HG02759 (cell line): ENCODE measurements around the gene NOD1.
"Not testable (repeated sequence)": the region's sequence is repeated elsewhere in the genome, so short reads cannot be mapped to it uniquely, and the experiment has no call there.

Experiments
- ATAC-seq: cut with Tn5 transposase; IDR thresholded peaks from one replicate; pipeline ENCODE4 v1.9.1; 2021; ENCODE audit warnings: mild to moderate bottlenecking, moderate library complexity; ENCODE audit not compliant: unreplicated experiment

The NOD1 gene

DNA sequence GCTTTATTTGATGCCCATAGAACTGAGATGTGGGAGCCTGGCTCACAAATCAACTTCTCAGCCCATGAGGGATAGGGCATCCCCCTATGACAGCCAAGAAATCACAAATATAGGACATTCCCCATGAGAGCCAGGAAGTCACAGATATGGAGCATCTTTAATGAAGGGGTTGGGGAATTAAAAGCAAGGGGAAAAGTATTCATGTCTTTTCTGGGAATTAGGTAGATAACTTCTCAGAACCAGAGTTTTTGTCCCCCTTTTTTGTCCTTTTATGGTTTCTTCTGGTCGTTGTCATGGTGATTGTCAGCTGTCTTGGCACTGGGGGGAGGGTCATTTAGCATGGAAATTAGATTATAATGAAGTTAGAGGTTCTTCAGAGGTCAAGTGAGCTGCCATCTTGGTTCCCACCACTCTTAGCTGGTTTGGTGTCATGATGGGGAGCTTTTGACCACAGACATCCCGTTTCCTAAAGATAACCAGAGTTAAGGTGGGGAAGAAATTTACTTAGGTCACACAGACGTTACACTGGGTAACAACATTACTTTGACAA, 56.9 kb downstream of the NOD1 start:
- no peak for ATAC-seq

DNA sequence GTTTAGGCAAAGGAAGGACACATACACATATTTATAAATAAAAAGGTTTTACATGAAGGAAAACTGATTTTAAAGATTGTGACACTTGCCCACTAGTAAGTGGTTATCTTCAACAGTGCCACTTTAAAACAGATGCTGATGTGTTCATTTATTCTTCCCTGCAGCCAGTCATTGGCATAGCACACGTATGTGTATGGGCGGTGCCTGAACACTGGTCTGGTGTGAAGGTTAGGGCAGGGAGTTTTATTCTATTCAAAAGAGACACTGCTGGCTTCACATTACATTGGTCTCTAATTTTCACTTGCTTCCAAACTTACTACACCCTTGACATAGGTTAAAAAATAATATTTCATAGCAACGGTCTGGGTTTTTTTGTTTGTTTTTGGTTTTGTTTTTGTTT, 57.9 kb downstream of the NOD1 start:
- no peak for ATAC-seq

DNA sequence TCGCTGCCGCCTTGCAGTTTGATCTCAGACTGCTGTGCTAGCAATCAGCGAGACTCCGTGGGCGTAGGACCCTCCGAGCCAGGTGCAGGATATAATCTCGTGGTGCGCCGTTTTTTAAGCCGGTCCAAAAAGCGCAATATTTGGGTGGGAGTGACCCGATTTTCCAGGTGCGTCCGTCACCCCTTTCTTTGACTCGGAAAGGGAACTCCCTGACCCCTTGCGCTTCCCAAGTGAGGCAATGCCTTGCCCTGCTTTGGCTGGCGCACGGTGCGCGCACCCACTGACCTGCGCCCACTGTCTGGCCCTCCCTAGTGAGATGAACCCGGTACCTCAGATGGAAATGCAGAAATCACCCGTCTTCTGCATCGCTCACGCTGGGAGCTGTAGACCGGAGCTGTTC, 58.5 kb downstream of the NOD1 start:
- not testable (repeated sequence) for ATAC-seq

DNA sequence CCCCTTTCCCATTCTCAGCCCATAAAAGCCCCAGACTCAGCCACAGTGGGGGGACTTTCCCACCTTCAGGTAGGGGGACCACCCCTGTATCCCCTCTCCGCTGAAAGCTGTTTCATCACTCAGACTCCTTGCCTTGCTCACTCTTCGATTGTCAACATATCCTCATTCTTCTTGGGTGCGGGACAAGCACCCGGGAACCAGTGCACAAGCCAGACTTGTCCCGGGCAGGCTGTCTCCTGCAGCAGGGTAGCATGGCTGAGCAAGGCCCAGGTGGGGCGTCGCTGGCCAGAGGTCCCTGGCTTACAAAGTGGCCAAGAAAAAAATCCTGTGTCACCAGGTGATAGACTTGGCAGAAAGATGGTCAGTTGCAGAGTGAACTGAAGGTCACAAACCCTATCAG, 64.7 kb downstream of the NOD1 start:
- no peak for ATAC-seq

DNA sequence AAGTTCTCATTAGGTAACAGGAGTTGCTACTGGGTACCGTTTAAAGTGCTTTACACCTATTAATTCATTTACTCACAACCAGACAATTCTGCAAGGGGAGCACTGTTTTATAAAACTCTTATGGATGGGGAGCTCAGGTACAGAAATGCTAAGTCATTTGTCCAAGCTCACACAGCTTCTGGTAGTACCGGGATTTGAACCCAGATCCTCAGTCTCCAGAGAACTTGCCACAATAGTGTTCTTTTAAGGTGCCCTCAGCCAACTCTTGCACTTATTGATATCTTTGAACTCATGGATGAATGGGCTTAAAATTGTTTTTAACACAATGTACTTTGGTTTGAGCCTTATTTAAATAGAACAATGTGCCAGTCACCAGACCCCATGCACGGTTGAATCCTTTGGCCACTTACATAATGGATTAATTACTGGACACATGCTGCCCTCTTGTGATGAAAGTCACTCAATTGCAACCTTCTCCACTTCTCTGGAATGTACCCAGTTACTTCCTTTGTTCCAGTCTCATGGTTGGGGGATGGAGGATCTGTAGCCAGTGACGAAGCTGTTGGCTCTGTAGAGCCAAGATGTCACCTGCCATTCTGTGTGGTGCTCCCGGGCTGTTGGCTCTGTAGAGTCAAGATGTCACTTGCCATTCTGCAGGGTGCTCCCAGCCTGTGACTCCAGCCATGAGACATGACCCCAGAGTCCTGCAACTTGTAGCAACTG, 65.6 kb downstream of the NOD1 start:
- no peak for ATAC-seq

DNA sequence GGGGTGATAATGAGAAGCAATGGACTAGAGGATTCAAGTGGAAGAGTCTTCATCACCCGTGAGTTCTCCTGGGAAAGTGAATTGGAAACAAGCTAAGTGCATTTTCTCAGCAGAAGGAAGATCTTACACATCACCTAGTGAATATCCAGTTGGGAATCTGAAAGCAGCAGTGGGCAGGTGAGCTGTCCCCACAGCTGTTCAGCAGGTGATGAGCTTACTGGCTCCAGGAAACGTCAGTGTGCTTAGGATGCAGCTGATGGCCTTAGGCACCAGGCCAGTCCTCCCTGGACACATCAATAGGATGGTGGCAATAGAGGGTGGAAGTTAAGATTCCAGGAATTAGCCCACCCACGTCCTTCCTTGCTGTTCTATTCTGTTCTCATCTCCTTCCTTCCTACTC, 66.7 kb downstream of the NOD1 start:
- no peak for ATAC-seq

DNA sequence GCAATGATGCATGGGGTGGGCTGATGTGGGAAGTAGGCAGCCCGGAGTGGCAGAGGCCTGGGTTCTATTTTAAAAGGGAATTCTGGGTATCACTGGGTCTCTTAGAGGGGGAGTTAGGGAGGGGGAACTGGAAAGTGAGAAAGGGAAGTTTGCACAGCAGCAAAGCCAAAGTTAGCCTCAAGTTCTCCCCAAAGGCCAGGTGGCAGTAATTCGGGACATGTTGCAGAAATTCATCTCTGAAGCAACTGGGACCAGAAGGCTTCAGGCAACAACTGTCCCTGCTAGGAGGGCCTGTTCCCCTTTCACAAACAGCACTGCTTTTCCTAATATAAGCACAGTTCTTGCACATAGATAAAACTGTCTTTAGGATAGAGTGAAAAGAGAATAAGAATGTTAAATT, 67.4 kb downstream of the NOD1 start:
- no peak for ATAC-seq

DNA sequence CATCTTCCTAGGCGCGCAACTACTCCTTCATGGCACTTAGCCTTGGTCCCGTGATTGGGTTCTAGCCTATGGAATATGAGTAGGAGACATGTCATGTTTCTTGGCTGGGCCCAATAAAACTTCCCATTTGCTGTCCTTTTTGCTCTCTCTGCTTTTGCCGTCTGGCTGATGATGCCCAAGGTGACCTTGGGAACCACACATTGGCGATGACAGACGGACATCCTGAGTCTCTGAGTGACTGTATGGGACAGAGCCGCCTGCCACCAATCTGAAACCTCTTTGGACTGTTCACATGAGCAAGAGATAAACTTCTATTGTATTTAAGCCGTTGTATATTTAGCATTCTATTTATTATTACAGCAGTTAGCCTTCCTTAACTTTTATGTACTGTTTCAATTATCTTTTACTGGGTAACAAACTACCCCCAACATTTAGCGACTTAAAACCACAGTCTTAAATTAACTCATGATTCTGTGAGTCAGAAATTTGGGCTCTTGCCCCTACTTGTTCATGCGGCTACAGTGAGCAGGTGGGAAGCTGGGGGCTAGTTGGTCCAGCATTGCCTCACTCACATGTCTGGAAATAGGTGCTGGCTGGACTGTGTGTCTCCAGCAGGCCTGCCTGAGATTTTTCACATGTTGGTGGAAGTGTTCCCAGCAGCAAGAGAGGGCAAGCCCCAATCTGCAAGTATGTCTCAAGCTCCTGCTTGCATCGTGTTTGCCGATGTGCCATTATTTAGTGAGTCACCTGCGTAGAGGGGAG, 71.7 kb downstream of the NOD1 start:
- no peak for ATAC-seq

DNA sequence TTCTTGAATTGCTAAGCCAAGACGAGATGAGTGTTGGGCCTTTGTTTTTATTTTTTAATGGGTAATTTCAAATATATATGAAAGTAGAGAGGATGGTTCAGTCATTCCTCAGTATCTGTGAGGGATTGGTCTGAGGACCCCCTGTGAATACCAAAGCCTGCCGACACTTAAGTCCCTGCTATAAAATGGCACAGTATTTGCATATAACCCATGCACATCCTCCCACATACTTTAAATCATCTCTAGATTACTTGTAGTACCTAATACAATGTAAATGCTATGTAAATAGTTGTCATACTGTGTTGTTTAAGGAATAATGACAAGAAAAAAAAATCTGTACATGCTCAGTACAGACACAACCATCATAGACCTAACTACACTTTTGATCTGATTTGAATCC, 73.4 kb downstream of the NOD1 start:
- ATAC-seq: no peak

DNA sequence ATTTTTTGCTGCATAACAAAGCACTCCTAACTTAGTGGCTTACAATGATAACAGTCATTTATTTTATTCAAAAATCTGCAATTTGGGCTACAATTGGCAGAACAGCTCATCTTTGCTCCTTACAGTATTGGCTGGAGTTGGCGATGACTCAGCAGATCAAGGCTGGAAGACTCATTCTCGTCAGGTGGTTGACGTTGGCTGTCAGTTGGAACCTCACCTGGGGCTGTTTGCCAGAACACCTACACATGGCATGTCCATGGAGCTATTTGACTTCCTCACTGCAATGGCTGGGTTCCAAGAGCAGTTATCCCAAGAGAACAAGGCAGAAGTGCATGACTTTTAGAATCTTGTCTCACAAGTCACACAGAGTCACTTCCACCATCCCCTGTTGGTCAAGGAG, 75.1 kb downstream of the NOD1 start:
- ATAC-seq: no peak

DNA sequence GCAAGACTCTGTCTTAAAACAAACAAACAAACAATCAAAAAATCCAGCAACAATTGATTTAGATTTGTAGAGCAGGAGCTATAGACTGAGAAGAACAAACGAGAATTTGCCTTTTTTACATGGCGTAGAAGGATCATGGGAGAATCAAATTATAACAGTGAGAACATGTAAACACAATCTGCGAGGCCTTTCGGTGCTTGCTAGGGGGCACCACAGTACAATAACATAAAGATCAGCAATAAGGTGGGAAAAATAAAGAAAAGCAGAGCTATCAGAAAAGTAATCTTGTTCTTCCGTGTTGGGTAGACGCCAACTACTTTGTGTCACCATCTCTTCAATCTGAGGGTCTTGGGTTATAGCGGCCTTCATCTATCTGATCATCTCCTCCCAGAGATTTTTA, 82.2 kb downstream of the NOD1 start:
- no peak for ATAC-seq

DNA sequence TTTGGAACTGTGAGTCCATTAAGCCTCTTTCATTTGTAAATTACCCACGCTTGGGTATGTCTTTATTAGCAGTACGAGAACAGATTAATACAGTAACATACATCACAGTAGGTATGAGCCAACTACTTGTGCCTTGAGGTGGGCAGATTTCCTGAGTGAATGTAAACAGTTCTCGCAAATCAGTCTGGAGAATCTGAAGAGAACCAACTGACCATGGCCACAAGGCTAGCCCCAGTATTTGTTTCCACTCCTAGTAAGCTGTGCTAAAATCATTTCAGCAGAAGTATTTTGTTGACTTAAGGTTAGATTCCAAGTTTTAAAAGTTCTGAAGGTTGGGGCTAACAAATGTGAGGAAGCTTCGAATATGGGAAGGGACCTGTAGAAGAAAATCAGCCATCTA, 82.9 kb downstream of the NOD1 start:
- no peak for ATAC-seq

DNA sequence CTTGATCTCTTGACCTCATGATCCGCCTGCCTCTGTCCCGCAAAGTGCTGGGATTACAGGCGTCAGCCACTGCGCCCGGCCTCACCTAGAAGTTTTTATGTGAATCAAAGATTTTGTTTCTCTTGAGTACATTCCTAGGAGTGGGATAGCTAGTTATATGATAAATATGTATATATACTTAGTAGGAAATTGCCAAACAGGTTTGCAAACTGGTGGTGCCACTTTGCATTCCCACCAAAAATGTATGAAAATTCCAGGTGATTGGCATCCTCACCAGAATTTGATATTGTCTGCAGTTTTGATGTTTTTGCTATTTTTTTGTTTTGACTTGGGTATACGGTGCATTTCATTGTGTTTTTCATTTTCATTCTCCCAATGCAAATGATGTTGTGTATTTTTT, 86.8 kb downstream of the NOD1 start:
- ATAC-seq: no peak

DNA sequence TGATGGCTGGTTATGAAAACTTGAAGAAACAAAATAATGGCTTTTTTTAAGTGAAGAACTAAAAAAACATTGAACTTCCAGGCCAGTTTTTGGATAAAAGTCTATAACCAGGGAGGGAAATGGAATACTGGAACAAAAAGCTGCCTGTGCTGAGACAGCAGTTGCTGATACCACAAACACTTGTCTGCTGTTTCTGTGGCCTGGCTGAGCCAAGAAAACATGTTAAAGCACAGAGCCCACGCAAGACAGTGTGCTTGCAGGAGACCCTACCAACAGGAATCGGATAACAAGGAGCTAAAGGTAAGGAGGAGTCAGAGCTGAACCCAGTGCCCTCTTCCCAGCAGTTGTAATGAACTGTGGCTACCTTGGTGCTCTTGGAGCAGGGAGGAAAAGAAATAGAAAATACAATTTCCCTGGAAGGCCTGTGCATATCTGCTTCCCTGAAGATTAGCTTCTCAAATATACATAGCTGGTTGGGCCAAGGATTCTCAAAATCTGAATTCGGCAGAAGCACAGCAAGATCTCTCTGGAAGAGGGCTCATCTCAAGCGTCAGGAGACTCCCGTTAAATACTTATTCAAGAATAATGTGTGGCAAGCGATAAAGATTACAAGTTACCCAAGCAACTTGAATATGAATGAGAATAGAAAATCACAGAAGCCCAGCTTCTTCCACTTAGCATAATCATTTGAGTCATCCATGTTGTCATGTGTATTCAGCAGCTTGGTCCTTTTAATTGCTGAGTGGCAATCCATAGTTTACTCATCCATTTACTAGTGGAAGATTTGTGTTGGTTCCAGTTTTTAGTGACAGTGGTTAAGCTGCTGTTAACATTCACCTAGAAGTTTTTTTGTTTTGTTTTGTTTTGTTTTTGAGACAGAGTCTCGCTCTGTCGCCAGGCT, 87.6 kb downstream of the NOD1 start:
- no peak for ATAC-seq

DNA sequence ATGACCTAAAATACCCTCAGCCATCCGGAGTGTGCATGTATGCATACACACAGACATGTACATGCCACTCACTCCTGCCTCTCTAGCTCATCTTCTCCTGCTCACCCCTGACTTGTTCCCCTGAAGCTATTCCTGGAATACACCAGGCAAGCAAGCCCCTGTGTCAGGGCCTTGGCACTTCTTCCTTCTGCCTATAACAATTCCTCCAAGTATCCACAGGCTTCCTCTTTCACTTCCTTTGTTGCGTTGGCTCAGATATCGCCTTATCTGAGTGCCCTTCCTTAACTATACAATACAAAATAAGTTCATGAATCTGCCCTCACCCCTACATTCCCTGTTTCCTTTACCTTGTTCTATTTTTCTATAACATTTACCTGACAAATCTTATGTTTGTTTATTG, 88.8 kb downstream of the NOD1 start:
- ATAC-seq: no peak

DNA sequence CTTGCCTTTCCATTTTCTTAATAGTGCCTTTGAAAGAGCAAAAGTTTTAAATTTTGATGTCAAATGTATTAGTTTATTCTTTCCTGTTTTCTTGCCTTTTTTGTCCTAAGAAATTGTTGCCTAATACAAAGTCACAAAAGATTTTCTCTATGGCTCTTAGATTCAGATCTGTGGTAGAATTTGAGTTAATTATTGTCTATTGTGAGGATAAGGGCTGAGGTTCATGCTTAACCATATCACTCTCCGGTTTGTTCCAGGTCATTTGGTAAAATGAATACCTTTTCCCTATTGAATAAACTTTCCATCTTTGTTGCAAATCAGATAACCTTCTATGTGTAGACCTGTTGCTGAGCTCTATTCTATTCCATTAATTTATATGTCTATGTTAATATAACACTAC, 96.0 kb downstream of the NOD1 start:
- ATAC-seq: no peak

DNA sequence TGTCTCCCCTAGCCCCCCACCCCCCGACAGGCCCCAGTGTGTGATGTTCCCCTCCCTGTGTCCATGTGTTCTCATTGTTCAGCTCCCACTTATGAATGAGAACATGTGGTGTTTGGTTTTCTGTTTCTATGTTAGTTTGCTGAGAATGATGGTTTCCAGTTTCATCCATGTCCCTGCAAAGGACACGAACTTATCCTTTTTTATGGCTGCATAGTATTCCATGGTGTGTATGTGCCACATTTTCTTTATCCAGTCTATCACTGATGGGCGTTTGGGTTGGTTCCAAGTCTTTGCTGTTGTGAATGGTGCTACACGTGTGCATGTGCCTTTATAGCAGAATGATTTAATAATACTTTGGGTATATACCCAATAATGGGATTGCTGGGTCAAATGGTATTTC, 97.8 kb downstream of the NOD1 start:
- ATAC-seq: not testable (repeated sequence)

DNA sequence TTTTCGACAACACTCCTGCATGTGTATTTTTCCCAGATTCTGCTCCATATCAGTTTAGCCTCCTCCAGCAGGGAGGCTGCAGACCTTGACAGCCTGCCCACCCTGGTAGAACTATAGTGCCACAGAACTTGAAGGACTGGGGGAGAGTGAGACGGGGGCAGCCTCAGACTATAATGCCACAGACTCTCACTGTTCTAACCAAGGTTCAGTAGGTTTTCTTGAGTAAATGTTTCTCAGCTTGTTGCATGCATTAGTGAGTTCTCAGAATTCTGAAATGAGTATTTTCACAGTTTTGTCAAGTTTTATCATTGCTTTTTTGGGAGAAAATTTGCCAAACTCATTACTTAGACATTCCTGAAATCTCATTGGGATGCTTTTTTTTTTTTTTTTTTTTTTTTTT, 98.3 kb downstream of the NOD1 start:
- ATAC-seq: no peak

DNA sequence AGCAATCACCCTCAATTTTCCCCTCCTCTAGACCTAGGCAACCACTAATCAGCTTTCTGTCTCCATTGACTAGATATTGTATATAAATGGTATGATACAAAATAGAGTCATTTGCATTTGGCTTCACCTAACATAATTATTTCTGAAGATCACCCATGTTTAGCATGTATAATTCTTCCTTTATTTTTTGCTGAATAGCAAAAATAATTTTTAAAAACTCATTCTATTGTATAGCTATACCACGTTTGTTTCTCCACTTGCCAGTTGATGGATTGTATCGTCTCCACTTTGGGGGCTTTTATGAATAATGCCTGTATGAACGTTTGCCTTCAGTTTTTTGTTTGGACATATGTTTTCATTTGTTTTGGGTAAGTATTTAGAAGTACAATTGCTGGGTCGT, 98.8 kb downstream of the NOD1 start:
- ATAC-seq: no peak

DNA sequence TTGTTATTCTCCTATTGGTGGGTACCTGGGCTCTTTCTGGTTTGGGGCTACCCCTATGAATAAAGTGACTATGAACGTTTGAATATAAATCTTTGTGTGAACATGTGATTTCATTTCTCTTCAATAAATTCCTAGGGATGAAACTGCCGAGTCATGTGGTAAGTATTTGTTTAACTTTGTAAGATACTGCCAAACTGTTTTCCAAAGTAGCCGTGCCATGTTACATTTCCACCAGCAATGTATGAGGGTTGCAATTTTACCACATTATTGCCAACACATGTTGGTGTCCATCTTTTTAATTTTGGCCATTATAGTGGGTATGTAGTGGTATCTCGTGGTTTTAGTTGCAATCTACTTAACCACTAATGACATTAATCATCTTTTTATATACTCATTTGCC, 99.5 kb downstream of the NOD1 start:
- ATAC-seq: no peak

DNA sequence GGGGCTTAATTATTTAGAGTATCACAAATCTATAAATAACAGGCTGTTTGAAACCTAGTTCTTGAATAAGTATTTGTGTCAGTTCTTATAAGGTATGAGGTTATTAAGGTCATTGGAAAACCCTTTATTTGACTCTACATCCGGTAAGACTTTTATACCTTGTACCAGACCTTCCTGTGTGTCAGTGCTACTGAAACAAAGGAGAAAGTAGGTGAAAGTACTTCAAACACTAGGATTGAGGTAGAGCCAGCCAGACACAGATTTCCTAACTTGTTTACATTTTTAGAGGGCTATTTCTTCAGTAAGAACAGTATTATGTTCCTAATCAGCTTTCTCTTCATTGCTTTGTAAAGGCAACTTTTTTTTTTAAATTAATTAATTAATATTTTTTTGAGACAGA, 100.3 kb downstream of the NOD1 start:
- no peak for ATAC-seq
